NCI-H2029 treated with DMSO at 0.1 percent for 48 hours (cell line): ENCODE measurements around the gene SNAPC2.
"Not testable (repeated sequence)": the region's sequence is repeated elsewhere in the genome, so short reads cannot be mapped to it uniquely, and the experiment has no call there.

ENCODE experiments used
- DNase-seq: peaks from one replicate; lab custom pipeline; 2025; lab: John Stamatoyannopoulos, UW

Gene SNAPC2

DNA sequence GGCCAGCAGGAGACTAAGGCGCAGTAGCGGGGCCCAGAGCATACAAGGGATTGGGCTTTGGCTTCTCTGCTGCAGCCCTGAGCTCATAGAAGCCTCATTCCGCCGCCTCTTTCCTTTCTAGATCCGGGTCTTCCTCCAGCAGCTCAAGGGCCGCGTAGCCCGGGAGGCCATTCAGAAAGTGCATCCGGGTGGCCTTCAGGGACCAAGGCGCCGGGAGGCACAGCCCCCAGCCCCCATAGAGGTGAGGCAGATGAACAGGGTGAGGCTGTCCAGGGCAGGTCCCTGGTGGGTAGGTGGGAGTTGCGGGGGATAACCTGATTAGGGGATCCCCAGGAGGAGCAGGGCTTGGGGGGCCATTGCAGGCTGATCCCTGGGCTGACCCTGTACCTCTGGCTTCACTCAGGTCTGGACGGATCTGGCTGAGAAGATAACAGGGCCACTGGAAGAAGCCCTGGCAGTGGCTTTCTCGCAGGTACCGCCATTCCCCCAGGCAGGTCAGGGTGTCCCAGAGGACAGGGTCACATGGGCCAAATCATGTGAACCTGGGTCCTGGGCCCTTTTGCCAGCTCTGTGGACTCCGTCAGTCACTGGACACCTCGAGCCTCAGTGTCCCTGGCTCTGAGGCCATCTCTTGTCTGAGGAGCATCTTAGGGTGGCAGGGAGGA is 1.3 kb downstream of the SNAPC2 start:
- no peak for DNase-seq

DNA sequence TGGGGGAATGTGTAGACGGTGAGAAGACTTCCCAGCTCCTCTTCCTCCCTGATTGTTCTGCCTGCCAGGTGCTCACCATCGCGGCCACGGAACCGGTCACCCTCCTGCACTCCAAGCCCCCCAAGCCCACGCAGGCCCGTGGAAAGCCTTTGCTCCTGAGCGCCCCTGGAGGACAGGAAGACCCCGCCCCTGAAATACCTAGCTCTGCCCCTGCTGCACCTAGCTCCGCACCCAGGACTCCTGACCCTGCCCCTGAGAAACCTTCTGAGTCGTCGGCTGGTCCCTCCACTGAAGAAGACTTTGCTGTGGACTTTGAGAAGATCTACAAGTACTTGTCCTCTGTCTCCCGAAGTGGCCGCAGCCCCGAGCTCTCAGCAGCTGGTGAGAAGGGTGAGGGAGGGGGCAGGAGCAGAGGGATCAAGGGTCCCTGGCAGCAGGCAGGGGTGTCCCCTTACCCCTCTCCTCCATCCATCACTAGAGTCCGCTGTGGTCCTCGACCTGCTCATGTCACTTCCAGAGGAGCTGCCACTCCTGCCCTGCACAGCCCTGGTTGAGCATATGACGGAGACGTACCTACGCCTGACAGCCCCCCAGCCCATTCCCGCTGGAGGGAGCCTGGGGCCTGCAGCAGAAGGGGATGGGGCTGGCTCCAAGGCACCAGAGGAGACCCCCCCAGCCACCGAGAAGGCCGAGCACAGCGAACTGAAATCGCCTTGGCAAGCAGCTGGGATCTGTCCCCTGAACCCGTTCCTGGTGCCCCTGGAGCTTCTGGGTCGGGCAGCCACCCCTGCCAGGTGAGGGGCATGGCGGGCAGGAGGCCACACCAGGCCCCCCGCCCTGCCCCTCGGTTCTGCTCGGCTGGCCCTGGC is 2.1 kb downstream of the SNAPC2 start:
- DNase-seq: no peak

DNA sequence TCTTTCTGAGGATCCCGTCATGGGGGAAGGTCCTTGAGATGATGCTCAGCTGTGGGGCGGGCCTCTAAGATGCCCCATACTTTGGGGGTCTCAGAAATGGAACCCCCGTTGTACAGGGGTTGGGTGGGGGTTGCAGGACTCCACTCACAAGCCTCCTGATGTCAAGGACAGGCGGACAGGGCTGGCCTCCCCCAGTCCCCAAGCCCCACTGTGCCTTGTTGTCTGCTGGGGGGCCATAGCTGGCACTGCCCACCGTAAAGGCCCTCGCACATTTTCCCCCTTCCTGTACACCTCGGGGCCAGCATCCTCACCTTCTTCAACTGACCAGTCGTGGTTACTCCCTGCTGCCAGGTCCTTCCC is 2.7 kb downstream of the SNAPC2 start:
- DNase-seq: no peak

DNA sequence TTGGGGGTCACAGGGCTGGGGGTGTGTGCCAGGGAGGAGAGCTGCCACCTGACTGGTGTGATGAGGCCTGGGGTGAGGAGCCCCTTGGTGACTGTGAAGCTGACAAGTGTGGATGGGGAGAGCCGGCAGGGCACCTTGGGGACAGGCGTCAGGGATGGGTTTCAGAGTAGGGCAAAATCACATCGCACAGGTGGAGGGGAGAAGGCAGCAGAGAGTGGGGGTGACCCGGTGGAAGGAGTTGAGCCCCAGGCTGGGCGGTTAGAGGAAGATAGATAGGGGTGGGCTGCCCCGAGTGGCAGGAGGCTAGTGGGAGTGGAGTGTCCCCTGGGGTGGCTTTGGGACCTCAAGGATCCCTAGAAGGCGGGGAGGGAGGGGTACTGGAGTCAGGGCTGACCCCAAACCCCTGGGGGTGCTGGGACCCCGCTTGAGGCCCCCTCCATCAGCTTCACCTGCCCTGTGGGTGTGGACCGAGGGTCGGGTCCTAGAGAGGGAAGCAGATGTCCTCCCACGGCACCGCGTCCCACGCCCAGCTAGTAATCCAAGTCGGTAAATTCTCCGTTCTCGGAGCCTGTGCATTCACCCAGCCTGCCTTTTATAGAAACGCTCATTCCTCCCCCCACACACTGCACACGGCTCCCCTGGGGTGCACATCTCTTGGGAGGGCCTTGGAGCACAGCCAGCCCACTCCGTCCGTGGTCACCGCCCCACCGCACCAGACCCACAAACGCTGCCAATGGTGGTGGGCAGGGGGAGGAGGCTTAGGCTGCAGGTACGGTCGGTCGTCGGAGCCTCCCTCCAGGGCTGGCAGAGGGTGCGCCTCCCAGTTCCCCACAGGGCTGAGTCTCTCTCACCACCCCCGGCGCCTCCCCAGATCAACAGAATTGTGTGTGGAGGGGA is 3.4 kb downstream of the SNAPC2 start:
- DNase-seq: no peak

DNA sequence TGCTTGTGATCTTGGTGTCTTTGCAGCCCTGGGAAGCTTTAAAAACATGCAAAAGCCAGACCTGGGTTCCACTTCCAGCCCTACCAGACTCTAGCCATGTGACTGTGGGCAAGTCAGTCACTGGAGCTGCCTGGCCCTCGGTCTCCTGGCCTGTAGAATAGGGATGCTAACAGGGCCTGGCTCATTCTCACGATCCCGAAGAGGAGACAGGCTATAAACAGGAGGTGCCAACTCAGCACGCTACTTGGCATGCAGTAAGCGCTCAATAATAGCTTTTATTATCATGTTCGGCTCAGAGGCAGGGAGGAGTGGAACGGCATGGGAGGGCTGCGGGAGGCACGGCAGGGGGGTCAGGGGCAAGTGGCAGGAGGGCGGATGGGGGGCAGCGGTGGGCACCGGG is 4.1 kb downstream of the SNAPC2 start:
- DNase-seq: no peak

- DNase-seq: no peak
These were observed 4.6 kb downstream of the SNAPC2 start for GRCh38 chr19:7924651-7925170.

GRCh38 chr19:7925171-7925851 is 5.2 kb downstream of the SNAPC2 start:
- DNase-seq: no peak

GRCh38 chr19:7926021-7926726 is 6.0 kb downstream of the SNAPC2 start, which contains the start of gene CTXN1:
CTXN1 (minus strand) TSS chr19:7926135; CDS start chr19:7925538, 597 bp downstream.
- DNase-seq: no peak

- DNase-seq: no peak
These were observed 6.8 kb downstream of the SNAPC2 start for GRCh38 chr19:7926727-7927604.

DNA sequence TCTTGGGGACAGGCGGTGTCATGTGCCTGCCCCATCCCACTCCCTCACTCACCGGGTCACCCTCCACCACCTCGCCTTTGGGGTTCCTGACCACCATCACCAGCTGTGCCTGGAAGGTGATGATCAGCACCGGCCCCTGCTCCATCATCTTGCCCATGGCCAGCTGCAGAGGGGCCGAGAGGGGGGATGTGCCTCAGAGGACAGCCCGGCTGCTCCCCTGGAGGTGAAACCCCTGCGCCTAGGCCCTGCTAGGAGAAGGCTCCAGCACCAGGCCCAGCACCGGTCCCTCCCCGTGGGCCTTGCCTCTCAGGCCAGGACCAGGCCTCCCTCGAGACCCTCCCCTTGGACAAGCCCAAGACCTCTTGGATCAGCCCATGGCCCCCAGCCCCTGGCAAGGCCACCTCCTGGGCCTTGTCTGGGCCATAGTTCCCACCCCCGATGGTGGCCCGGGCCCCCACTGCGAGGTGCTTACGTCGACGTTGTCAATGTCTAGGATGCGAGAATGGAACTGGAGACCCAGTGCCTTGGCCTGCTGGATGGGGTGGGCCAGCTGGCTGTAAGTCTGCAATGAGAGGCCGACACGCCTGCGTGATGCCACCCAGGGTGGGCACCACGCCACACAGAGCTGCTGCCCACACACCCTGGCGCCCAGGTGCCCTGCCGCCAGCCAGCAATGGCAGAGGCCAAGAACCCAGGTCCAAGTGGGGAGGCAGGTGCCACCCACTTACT is 7.6 kb downstream of the SNAPC2 start:
- DNase-seq: no peak

DNA sequence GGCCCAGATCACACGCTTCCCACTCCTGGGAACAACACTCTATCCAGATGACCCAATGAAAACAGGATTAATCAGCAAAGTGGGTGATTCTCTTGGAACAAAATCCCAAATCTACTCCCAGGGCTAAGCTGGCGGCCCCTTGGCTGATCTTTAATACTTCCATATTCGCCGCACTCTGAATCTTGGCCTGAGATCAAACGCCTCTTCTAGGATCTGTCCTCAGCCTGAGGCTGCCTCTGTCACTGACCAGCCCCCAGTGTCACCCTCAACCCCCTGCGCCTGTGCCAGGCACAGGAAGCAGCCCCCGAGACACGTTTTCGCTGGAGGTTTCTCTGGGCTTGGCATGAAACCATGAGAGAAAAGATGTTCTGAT is 8.2 kb downstream of the SNAPC2 start:
- no peak for DNase-seq

GRCh38 chr19:7928741-7929701 is 8.9 kb downstream of the SNAPC2 start:
- no peak for DNase-seq

DNA sequence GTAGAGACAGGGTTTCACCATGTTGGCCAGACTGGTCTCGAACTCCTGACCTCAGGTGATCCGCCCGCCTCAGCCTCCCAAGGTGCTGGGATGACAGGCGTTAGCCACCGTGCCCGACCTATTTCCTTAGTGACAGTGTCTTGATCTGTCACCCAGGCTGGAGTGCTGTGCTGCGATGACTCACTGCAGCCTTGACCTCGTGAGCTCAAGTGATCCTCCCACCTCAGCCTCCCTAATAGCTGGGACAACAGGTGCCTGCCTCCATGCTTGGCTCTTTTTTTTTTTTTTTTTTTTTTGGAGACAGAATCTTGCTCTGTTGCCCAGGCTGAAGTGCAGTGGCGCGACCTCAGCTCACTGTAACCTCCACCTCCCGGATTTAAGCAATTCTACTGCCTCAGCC is 9.9 kb downstream of the SNAPC2 start:
- not testable (repeated sequence) for DNase-seq

- DNase-seq: no peak
These were observed 10.6 kb downstream of the SNAPC2 start for GRCh38 chr19:7930765-7931164.

DNA sequence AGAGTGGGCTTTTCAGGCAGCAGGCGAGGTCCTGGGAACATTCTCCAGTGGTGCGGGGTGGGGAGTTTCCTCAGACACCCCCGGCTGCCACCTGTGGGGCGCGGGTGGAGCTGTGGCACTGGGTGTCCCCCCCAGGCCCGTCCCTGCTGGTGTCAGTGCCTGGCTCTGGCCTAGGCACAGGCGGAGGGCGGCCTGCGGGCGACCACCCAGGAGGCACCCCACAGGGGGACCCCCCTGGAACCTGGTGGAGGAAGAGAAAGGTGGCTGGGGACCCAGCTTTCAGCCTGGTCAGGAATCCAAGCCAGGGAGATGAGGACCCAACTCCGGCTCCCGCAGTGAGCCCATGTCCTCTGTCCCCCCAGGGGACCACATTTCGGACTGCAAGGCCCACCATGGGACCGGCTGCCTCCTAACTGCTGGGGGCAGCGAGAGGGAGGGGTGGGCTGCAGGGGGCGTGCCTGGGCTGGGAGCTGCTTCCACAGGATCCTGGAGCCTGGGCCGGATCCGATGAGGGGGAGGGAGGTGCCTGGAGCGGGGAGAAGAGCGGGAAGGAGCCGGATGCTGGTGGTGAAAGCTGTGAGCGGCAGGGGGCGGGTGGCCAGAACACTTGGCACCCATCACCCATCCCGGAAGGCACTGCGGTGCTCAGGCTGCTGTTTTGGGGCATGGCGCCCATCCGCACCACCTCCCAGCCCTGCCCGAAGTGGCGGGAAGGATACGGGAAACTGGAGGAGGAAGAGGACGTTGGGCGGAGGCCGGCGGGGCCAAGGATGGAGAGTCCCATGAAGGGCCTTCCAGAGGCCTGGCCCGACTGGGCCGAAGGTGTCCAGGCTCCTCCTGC is 11.3 kb downstream of the SNAPC2 start:
- DNase-seq: no peak

- DNase-seq: no peak
These were observed 12.3 kb downstream of the SNAPC2 start for GRCh38 chr19:7932276-7932929.

- DNase-seq: no peak
These were observed 12.8 kb downstream of the SNAPC2 start for GRCh38 chr19:7932930-7933300.
